HepG2 (cell line): ENCODE data around the gene CD248. TPM values are rescaled to one million over a fixed set of nuclear protein-coding genes. Genes with fewer than 3 reads are reported as not detected.

ENCODE experiments used
- AKAP8 ChIP-seq: sonication (generic); formaldehyde crosslinking; IDR thresholded peaks from 2 replicates; pipeline ENCODE4 v1.5.1; 2020; ENCODE audit warnings: mild to moderate bottlenecking, missing genetic modification reagents
- ARNTL ChIP-seq: sonication (generic); formaldehyde crosslinking; IDR thresholded peaks from 2 replicates; pipeline ENCODE4 v1.4.0; 2020; ENCODE audit warnings: mild to moderate bottlenecking, missing genetic modification reagents
- ATAD3A ChIP-seq: sonication (generic); formaldehyde crosslinking; IDR thresholded peaks from 2 replicates; pipeline ENCODE4 v1.4.0; 2020; ENCODE audit warnings: missing genetic modification reagents
- CENPX ChIP-seq: sonication (generic); formaldehyde crosslinking; IDR thresholded peaks from 2 replicates; pipeline ENCODE4 v1.9.0; 2021; ENCODE audit warnings: mild to moderate bottlenecking, missing genetic modification reagents, moderate library complexity
- CHCHD3 ChIP-seq: sonication (generic); formaldehyde crosslinking; IDR thresholded peaks from 2 replicates; pipeline ENCODE4 v1.8.0; 2022; ENCODE audit warnings: mild to moderate bottlenecking, missing genetic modification reagents, moderate library complexity
- GATAD2A ChIP-seq: IDR thresholded peaks from 2 replicates; pipeline ENCODE4 v1.6.1; 2016
- GTF3A ChIP-seq: sonication (generic); formaldehyde crosslinking; conservative IDR thresholded peaks from 2 replicates; pipeline ENCODE4 v1.4.0; 2020; ENCODE audit warnings: mild to moderate bottlenecking, missing genetic modification reagents
- GZF1 ChIP-seq: sonication (generic); formaldehyde crosslinking; IDR thresholded peaks from 2 replicates; pipeline ENCODE4 v1.5.1; 2020; ENCODE audit warnings: mild to moderate bottlenecking, missing genetic modification reagents
- KLF12 ChIP-seq: sonication (generic); formaldehyde crosslinking; IDR thresholded peaks from 2 replicates; pipeline ENCODE4 v1.4.0; 2020; ENCODE audit warnings: missing genetic modification reagents, borderline replicate concordance
- KLF15 ChIP-seq: sonication (generic); formaldehyde crosslinking; IDR thresholded peaks from 2 replicates; pipeline ENCODE4 v1.8.1; 2023; ENCODE audit warnings: borderline replicate concordance, mild to moderate bottlenecking, inconsistent platforms, missing genetic modification reagents, mixed read lengths
- MED13 ChIP-seq: sonication (generic); formaldehyde crosslinking; IDR thresholded peaks from 2 replicates; pipeline ENCODE4 v1.5.0; 2020; ENCODE audit warnings: missing genetic modification reagents
- NFRKB ChIP-seq: fragments of 450-650 bp; IDR thresholded peaks from 2 replicates; pipeline ENCODE4 v1.6.1; 2017
- PITX1 ChIP-seq: sonication (generic); formaldehyde crosslinking; IDR thresholded peaks from 2 replicates; pipeline ENCODE4 v1.5.1; 2020; ENCODE audit warnings: mild to moderate bottlenecking, missing genetic modification reagents
- SIX4 ChIP-seq: sonication (generic); formaldehyde crosslinking; IDR thresholded peaks from 2 replicates; pipeline ENCODE4 v1.4.0; 2020; ENCODE audit warnings: missing genetic modification reagents
- SNAPC4 ChIP-seq: sonication (generic); formaldehyde crosslinking; IDR thresholded peaks from 2 replicates; pipeline ENCODE4 v1.4.0; 2020; ENCODE audit warnings: mild to moderate bottlenecking, missing genetic modification reagents
- SOX6 ChIP-seq, 2 experiments: fragments of 450-650 bp in 1 of 2; sonication (generic) in 1 of 2; formaldehyde crosslinking in 1 of 2; IDR thresholded peaks; 2 replicates each; pipeline versions ENCODE4 v1.4.0 to v1.6.1; 2017 to 2020; ENCODE audit warnings: antibody characterized with exemption in 1 of 2, mild to moderate bottlenecking in 1 of 2, missing genetic modification reagents in 1 of 2
- ZFY ChIP-seq: sonication (generic); formaldehyde crosslinking; IDR thresholded peaks from 2 replicates; pipeline ENCODE4 v1.4.0; 2020; ENCODE audit warnings: missing genetic modification reagents
- ZGPAT ChIP-seq: IDR thresholded peaks from 2 replicates; pipeline ENCODE4 v1.6.1; 2016; ENCODE audit warnings: mild to moderate bottlenecking
- ZHX1 ChIP-seq: sonication (generic); formaldehyde crosslinking; IDR thresholded peaks from 2 replicates; pipeline ENCODE4 v1.8.1; 2022; ENCODE audit warnings: low read depth, mild to moderate bottlenecking, missing genetic modification reagents
- ZMAT5 ChIP-seq: sonication (generic); formaldehyde crosslinking; IDR thresholded peaks from 2 replicates; pipeline ENCODE4 v1.5.0; 2020; ENCODE audit warnings: mild to moderate bottlenecking, low read depth, missing genetic modification reagents, borderline replicate concordance
- ZNF720 ChIP-seq: sonication (generic); formaldehyde crosslinking; IDR thresholded peaks from 2 replicates; pipeline ENCODE4 v1.4.0; 2020; ENCODE audit warnings: missing genetic modification reagents
- polyA plus RNA-seq, 8 experiments: library from polyadenylated mRNA; depleted of rRNA in 3 of 8; stranded (reverse) in 7 of 8; unstranded in 1 of 8; fragments of >200 nt; fragmentation: Illumina TruSeq in 4 of 8; extraction: Trizol in 4 of 8; gene quantifications; 2 replicates each; pipeline versions ENCODE4 v1.2.1 to v1.2.3, GENCODE V29; 2011 to 2016; ENCODE audit warnings: low read depth in 4 of 8, missing spikeins in 1 of 8, mixed read lengths in 1 of 8; ENCODE audit not compliant: insufficient read depth in 1 of 8
- total RNA-seq, 5 experiments: library from RNA; depleted of rRNA; stranded (reverse); fragments of >200 nt; fragmentation: Illumina TruSeq; extraction: Trizol; gene quantifications; 2 replicates each; pipeline ENCODE4 v1.2.3, GENCODE V29; 2016; ENCODE audit warnings: low read depth in 1 of 5

Gene CD248
- total and polyA plus RNA-seq, 2 of the 13 experiments (the other 11 are each of a cell fraction or from before 2014, with no cell fraction given), result 0.25 to 0.35 TPM

- no peak for TF ChIP-seq SOX6 (IDR thresholded peaks at IDR 0.05)
- TF ChIP-seq SOX6 (CRISPR knock-in tag; IDR thresholded peaks at IDR 0.05), result peak; percentile 38
- TF ChIP-seq KLF12 (CRISPR knock-in tag), result no peak; the same call in 1 of the 2 replicates
- no peak; the same call in 1 of the 2 replicates for TF ChIP-seq ZGPAT (CRISPR knock-in tag)
- TF ChIP-seq SIX4 (CRISPR knock-in tag), result 0 out of 2 replicates have a peak, but pooled peaks have one; percentile 32
- TF ChIP-seq PITX1 (CRISPR knock-in tag), result peak; percentile 85
- no peak; the same call in 1 of the 2 replicates for TF ChIP-seq ZFY
- no peak for TF ChIP-seq NFRKB
- TF ChIP-seq SNAPC4 (CRISPR knock-in tag), result no peak
- TF ChIP-seq ZNF720 (CRISPR knock-in tag), result no peak
- no peak for TF ChIP-seq ZHX1 (CRISPR knock-in tag)
- no peak for TF ChIP-seq MED13
- peak; percentile 51; the same call in 1 of the 2 replicates for TF ChIP-seq ARNTL (CRISPR knock-in tag)
- TF ChIP-seq GTF3A (CRISPR knock-in tag), result no peak
- no peak for TF ChIP-seq KLF15 (CRISPR knock-in tag)
- no peak for TF ChIP-seq ATAD3A (CRISPR knock-in tag)
- peak; percentile 81 for TF ChIP-seq GATAD2A (CRISPR knock-in tag)
- no peak for TF ChIP-seq ZMAT5 (CRISPR knock-in tag)
- no peak for TF ChIP-seq AKAP8 (CRISPR knock-in tag)
- TF ChIP-seq CHCHD3 (CRISPR knock-in tag), result peak; percentile 29; the same call in 1 of the 2 replicates
- no peak for TF ChIP-seq CENPX
- no peak for TF ChIP-seq GZF1 (CRISPR knock-in tag)
Observed at GRCh38 chr11:66347425-66348276, 30.8 kb upstream of the CD248 start, which contains the start of gene B4GAT1 (continued).
